SU-DHL-6 (cell line): Measurements from ENCODE around the gene FASTKD1.

Source experiments
- EZH2phosphoT487 ChIP-seq: fragments of 200-600 bp; sonication (generic), shearing (Covaris generic); conservative IDR thresholded peaks from 2 replicates; pipeline ENCODE4 v1.6.1; 2018; ENCODE audit warnings: mild to moderate bottlenecking, antibody characterized with exemption, low read length, moderate library complexity, mixed read lengths
- TF ChIP-seq, protein P1 (sequence below): fragments of 200-600 bp; sonication (generic); IDR thresholded peaks from one replicate; pipeline ENCODE4 v1.5.1; 2017; ENCODE audit warnings: antibody characterized with exemption, mild to moderate bottlenecking, low read length, moderate library complexity; ENCODE audit not compliant: insufficient read depth, poor library complexity, severe bottlenecking

DNA sequence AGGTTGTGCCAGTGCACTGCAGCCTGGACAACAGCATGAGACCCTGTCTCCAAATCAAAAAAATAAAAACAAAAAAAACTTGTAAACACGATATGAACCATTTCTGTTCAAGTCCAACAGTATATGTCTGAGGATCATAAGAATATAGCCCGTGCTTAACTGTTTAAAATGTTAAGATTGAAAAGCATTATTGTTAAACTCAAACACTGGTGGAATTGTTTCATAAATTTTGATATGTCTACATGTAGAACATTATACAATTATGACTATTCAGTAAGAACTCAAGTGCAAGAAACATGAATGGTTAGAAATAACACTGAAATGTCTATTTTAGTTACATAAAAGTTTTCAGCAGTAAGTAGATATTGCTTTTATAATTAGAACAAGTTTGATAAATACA, 40.2 kb upstream of the FASTKD1 start:
- TF ChIP-seq, protein P1, sequence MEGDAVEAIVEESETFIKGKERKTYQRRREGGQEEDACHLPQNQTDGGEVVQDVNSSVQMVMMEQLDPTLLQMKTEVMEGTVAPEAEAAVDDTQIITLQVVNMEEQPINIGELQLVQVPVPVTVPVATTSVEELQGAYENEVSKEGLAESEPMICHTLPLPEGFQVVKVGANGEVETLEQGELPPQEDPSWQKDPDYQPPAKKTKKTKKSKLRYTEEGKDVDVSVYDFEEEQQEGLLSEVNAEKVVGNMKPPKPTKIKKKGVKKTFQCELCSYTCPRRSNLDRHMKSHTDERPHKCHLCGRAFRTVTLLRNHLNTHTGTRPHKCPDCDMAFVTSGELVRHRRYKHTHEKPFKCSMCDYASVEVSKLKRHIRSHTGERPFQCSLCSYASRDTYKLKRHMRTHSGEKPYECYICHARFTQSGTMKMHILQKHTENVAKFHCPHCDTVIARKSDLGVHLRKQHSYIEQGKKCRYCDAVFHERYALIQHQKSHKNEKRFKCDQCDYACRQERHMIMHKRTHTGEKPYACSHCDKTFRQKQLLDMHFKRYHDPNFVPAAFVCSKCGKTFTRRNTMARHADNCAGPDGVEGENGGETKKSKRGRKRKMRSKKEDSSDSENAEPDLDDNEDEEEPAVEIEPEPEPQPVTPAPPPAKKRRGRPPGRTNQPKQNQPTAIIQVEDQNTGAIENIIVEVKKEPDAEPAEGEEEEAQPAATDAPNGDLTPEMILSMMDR: no peak
- no peak for TF ChIP-seq EZH2phosphoT487
